Spleen (tissue), 13 donors: ENCODE measurements around the gene FBLN7. TPM values are rescaled to one million over a fixed set of nuclear protein-coding genes. Genes with fewer than 3 reads are reported as not detected.

Experiments
- DNase-seq: peaks from one replicate; pipeline ENCODE4 v3.0.0-alpha.2; 2020
- H3K27ac ChIP-seq, 8 donors: fragments of 200-600 bp; sonication (generic) in 7 of 8; 1 replicate in 4 of 8; 2 replicates in 4 of 8; pipeline versions ENCODE4 v1.5.0 to v1.8.0; 2016 to 2021; ENCODE audit warnings: inconsistent platforms in 4 of 8, mild to moderate bottlenecking in 4 of 8, moderate library complexity in 1 of 8
- H3K27me3 ChIP-seq, 7 donors: fragments of 200-600 bp; sonication (generic) in 6 of 7; replicated peaks in 1 of 7; 1 replicate in 4 of 7; 2 replicates in 3 of 7; pipeline versions ENCODE4 v1.5.0 to v1.8.0; 2016 to 2021; ENCODE audit warnings: inconsistent platforms in 3 of 7, mild to moderate bottlenecking in 1 of 7
- H3K36me3 ChIP-seq, 6 donors: fragments of 200-600 bp; sonication (generic) in 5 of 6; 1 replicate in 4 of 6; 2 replicates in 2 of 6; pipeline versions ENCODE4 v1.5.0 to v1.8.0; 2016 to 2021; ENCODE audit warnings: inconsistent platforms in 2 of 6
- H3K4me1 ChIP-seq, 6 donors: fragments of 200-600 bp; sonication (generic) in 5 of 6; 1 replicate in 3 of 6; 2 replicates in 3 of 6; pipeline versions ENCODE4 v1.5.0 to v1.8.0; 2016 to 2021; ENCODE audit warnings: inconsistent platforms in 3 of 6
- H3K4me3 ChIP-seq, 8 donors: fragments of 200-600 bp; sonication (generic) in 7 of 8; 1 replicate in 4 of 8; 2 replicates in 4 of 8; pipeline versions ENCODE4 v1.5.0 to v1.8.0; 2016 to 2021; ENCODE audit warnings: inconsistent platforms in 4 of 8, mild to moderate bottlenecking in 4 of 8, moderate library complexity in 2 of 8
- H3K9me3 ChIP-seq, 8 donors: fragments of 200-600 bp; sonication (generic) in 7 of 8; 1 replicate in 4 of 8; 2 replicates in 4 of 8; pipeline versions ENCODE4 v1.5.0 to v1.8.0; 2016 to 2021; ENCODE audit warnings: inconsistent platforms in 4 of 8
- POLR2A ChIP-seq, 3 donors: fragments of 450-650 bp; IDR thresholded peaks; one replicate each; pipeline ENCODE4 v1.5.1; 2017; ENCODE audit warnings: antibody characterized with exemption in 3 of 3, mild to moderate bottlenecking in 1 of 3
- POLR2AphosphoS5 ChIP-seq, 3 donors: sonication (generic); formaldehyde crosslinking; IDR thresholded peaks; one replicate each; pipeline ENCODE4 v1.5.1; 2017; ENCODE audit warnings: antibody characterized with exemption in 3 of 3
- WGBS, 5 donors: extraction: QIAGEN DNeasy Blood & Tissue Kit in 3 of 5; methylation state at CpG; one replicate each; pipeline versions ENCODE4 v1.1.5 to v1.1.7; 2013 to 2018; 5-methylcytosine and 5-hydroxymethylcytosine counted together
- intact Hi-C: fragments of 100-400 bp; cut with DNase I; formaldehyde crosslinking; loops from one replicate; pipeline ENCODE4 v1.15.0; 2023; ENCODE audit warnings: low total_unique reads
- long read RNA-seq, 2 donors: transcript quantifications; one replicate each; lab custom pipeline, GENCODE V29; 2026
- polyA plus RNA-seq, 3 donors: library from polyadenylated mRNA; stranded (reverse); fragments of 200-250 nt; gene quantifications; one replicate each; pipeline ENCODE4 v1.2.1, GENCODE V29; 2013
- total RNA-seq, 7 donors: library from RNA; depleted of rRNA in 3 of 7; stranded (reverse); fragments of >200 nt in 3 of 7; fragmentation: NEBNext Ultra II Directional in 4 of 7; extraction: Animal tissue kit (Norgen Biotek cat#: 25700) in 4 of 7; gene quantifications; one replicate each; pipeline versions ENCODE4 v1.1.0 to v1.2.1, GENCODE V29; 2016 to 2021
- TF ChIP-seq, protein P1 (sequence below), 11 experiments: fragments of 200-600 bp in 7 of 11; fragments of 450-650 bp in 4 of 11; sonication (generic) in 4 of 11; IDR thresholded peaks in 8 of 11; conservative IDR thresholded peaks in 3 of 11; 1 replicate in 7 of 11; 2 replicates in 4 of 11; pipeline versions ENCODE4 v1.4.0 to v1.8.0; 2016 to 2021; ENCODE audit warnings: antibody characterized with exemption in 11 of 11, inconsistent platforms in 4 of 11, mild to moderate bottlenecking in 1 of 11
- donor health status: healthy with polysubstance abuse.
- donor health status: DM: no; HTN: no; CAD: no; lungs with moderate emphysema.
- donor health status: DM: no; HTN: no; CAD: no.
- donor health status: Bipolar disorder and iron deficiency.
- donor health status: healthy.
- donor health status: DM: no; HTN: no; CAD: no.
- donor health status: DM: yes; HTN: yes; CAD: no.

Gene FBLN7, protein sequence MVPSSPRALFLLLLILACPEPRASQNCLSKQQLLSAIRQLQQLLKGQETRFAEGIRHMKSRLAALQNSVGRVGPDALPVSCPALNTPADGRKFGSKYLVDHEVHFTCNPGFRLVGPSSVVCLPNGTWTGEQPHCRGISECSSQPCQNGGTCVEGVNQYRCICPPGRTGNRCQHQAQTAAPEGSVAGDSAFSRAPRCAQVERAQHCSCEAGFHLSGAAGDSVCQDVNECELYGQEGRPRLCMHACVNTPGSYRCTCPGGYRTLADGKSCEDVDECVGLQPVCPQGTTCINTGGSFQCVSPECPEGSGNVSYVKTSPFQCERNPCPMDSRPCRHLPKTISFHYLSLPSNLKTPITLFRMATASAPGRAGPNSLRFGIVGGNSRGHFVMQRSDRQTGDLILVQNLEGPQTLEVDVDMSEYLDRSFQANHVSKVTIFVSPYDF
- 10 to 100 TPM in 3 of 7 donors, 1 to 10 TPM in 4; 6.5 to 14.5 (median 9.0) TPM for total RNA-seq
- polyA plus RNA-seq = 1 to 10 TPM; 1.5 to 2.1 (median 2.0) TPM
- long read RNA-seq, donor 1 = 0 reads
- long read RNA-seq, donor 2, partial matches to known transcripts = 0 of 2 reads
- long read RNA-seq, donor 2, other reads (novel, unspliced or antisense) = 0 of 2 reads

DNA sequence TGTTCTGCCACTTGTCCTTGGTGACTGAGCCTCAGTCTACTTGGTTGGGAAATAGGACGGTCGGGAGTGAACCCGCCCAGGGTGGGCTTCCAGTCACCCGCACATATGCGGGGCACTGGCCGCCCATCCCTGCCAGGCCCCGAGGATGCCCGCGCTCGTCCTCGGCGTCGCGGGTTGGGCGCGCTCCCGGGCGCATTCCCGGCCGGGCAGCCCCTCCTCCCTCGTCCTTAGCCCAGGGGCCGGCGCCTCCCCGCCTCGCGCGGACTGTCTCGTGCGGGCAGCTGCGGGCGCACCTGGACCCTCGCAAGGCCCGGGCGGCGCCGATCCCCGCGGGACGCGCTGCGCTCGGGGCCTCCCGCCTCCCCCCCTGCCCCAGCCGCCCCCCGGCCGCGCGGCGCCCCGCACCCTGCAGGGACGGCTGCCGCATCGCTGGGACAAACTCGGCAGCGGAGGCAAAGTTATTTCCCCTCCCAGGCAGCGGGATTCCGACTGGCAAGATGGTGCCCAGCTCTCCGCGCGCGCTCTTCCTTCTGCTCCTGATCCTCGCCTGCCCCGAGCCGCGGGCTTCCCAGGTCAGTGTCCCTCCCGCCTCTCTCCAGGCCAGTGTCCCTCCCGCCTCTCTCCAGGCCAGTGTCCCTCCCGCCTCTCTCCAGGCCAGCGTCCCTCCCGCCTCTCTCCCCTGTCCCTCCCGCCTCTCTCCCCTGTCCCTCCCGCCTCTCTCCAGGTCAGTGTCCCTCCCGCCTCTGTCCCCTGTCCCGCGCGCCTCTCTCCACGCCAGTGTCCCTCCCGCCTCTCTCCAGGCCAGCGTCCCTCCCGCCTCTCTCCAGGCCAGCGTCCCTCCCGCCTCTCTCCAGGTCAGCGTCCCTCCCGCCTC lies at the start of gene FBLN7:
TSS of gene FBLN7 (plus strand) at position 227 of the 874 bp plus-strand sequence. CDS start at position 498, 271 bp downstream.
- peaks cover 0 to 3% (median under 1%) of the 10 kb centered on the region in 8 donors for H3K9me3 ChIP-seq
- peaks cover 0 to 42% (median 8%) of the 10 kb centered on the region in 7 donors for H3K27me3 ChIP-seq
- 1 to 14% (median 3%) methylated on average over 26 to 84 of the region's 84 CpGs for WGBS, 5 donors
- intact Hi-C loops = no loop called here
- H3K27ac ChIP-seq = peak within 1 kb of the TSS in 7 of 8 donors; percentile 24 to 75 (median 69)
- no peaks in the 10 kb centered on the region for H3K36me3 ChIP-seq
- no peak for DNase-seq
- peak within 1 kb of the TSS; percentile 34 to 74 (median 48) for H3K4me3 ChIP-seq
- TF ChIP-seq, protein P1, sequence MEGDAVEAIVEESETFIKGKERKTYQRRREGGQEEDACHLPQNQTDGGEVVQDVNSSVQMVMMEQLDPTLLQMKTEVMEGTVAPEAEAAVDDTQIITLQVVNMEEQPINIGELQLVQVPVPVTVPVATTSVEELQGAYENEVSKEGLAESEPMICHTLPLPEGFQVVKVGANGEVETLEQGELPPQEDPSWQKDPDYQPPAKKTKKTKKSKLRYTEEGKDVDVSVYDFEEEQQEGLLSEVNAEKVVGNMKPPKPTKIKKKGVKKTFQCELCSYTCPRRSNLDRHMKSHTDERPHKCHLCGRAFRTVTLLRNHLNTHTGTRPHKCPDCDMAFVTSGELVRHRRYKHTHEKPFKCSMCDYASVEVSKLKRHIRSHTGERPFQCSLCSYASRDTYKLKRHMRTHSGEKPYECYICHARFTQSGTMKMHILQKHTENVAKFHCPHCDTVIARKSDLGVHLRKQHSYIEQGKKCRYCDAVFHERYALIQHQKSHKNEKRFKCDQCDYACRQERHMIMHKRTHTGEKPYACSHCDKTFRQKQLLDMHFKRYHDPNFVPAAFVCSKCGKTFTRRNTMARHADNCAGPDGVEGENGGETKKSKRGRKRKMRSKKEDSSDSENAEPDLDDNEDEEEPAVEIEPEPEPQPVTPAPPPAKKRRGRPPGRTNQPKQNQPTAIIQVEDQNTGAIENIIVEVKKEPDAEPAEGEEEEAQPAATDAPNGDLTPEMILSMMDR (IDR thresholded peaks at IDR 0.05 in 8 of 11, conservative IDR thresholded peaks at IDR 0.05 in 3 of 11) = no peak
- peak in 2 of 3 donors; percentile 34 to 44 for TF ChIP-seq POLR2AphosphoS5 (IDR thresholded peaks at IDR 0.05)
- peaks cover 0 to 21% (median 9%) of the 10 kb centered on the region in 6 donors for H3K4me1 ChIP-seq

DNA sequence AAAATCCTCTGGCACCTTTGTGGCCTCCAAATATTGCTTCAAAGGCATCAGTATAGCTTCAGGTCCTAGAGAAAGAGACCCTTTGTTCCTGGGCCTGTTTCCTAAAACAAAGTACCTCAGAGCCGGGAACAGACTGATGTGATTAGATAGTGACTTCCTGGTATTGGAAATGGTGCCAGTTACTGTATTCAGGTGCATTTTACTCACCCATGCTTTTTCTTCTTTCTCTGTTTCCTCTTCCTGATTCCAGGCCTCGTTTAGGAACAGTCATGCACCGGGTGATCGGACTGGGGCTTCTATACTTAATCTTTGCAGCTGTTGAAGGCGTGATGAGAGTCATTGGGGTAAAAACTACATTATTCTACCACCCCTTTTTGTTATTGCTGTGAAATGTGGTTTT lies 48.8 kb upstream of the FBLN7 start:
- Histone ChIP-seq H3K4me3 (no peak overlapping the region), H3K36me3 (peaks cover 6 to 99% (median 64%) of the 10 kb centered on the region in 6 donors), H3K27ac (no peak overlapping the region), H3K9me3 (no peaks in the 10 kb centered on the region), H3K27me3 (no peaks in the 10 kb centered on the region), H3K4me1 (peaks cover 8 to 37% (median 17%) of the 10 kb centered on the region in 6 donors)
- intact Hi-C loops = no loop called here
- WGBS, 5 donors = 82 to 92% (median 87%) methylated on average over 5 of the region's 5 CpGs
- no peak for DNase-seq
- TF ChIP-seq POLR2AphosphoS5 (IDR thresholded peaks at IDR 0.05) (no peak), POLR2A (IDR thresholded peaks at IDR 0.05) (no peak)
- TF ChIP-seq, protein P1 (IDR thresholded peaks at IDR 0.05 in 8 of 11, conservative IDR thresholded peaks at IDR 0.05 in 3 of 11) = no peak

DNA sequence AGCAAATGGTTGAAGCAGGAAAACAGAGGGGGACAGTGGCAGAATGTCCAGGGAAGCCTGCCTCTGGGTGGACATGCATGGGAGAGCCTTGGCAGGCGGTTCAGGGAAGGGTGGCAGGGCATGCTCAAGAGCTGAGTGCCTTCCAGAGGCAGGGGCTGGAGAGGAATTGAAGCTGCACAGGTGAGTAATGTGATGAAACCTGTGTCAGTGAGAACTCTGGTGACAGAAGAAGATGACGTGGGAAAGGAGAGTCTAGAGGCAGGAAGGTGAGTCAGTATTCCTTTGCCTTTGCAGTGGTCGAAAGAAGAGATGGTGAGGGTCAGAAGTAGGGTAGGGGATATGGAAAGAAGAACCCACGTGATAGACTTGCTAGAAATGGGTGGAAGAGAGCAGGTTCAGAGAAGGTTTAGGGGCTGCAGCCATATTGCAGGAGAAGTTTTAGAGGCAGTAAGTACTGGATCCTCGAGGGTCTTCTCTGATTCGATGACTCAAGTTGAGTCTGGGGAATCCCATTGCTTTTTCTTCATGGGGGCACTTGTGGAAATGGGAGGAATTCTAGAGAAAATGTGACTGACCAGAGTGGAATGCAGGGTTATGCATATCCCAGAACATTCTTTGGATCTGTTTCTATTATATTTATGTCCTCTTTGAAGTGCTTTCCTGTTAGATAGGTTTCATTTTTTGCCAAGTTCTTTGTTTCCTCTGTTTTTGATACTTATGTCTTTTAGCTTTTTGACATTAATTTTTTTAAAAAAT lies 45.7 kb upstream of the FBLN7 start:
- H3K27me3 ChIP-seq = no peaks in the 10 kb centered on the region
- no peak overlapping the region for H3K4me3 ChIP-seq
- intact Hi-C loops = no loop called here
- TF ChIP-seq, protein P1 (IDR thresholded peaks at IDR 0.05 in 8 of 11, conservative IDR thresholded peaks at IDR 0.05 in 3 of 11) = no peak
- no peak for TF ChIP-seq POLR2AphosphoS5 (IDR thresholded peaks at IDR 0.05)
- no peak for TF ChIP-seq POLR2A (IDR thresholded peaks at IDR 0.05)
- H3K9me3 ChIP-seq = no peaks in the 10 kb centered on the region
- 85 to 93% (median 89%) methylated on average over 6 of the region's 6 CpGs for WGBS, 5 donors
- H3K4me1 ChIP-seq = peaks cover 10 to 37% (median 16%) of the 10 kb centered on the region in 6 donors
- H3K36me3 ChIP-seq = peaks cover 3 to 95% (median 55%) of the 10 kb centered on the region in 6 donors
- no peak for DNase-seq
- peak overlapping the region in 7 of 8 donors; percentile 8 to 54 (median 19) for H3K27ac ChIP-seq
